ENCODE results near the gene LRRC27.

The LRRC27 gene

GRCh38 chr10:132417257-132417910 lies 85.4 kb downstream of the LRRC27 start:
- Mint-ChIP-seq H3K27me3 (ENCODE audit: low read depth) (no peaks in the 10 kb centered on the region), H3K9me3 (no peaks in the 10 kb centered on the region), H3K36me3 (ENCODE audit: low read depth) (peaks cover 6% of the 10 kb centered on the region), H3K4me1 (peaks cover 50% of the 10 kb centered on the region), H3K27ac (peak overlapping the region in 2 of 3 experiments; percentile 22 to 54), H3K4me3 (no peak overlapping the region)
- TF ChIP-seq CTCF (IDR thresholded peaks at IDR 0.05; ENCODE audit: unreplicated experiment in 3 of 3) = no peak

GRCh38 chr10:132417957-132418441 lies 86.0 kb downstream of the LRRC27 start:
- Mint-ChIP-seq H3K4me3 (peak overlapping the region in 1 of 3 experiments; percentile 48), H3K36me3 (ENCODE audit: low read depth) (peaks cover 6% of the 10 kb centered on the region), H3K9me3 (no peaks in the 10 kb centered on the region), H3K4me1 (peaks cover 51% of the 10 kb centered on the region), H3K27me3 (ENCODE audit: low read depth) (no peaks in the 10 kb centered on the region), H3K27ac (peak overlapping the region; percentile 80 to 91 (median 86))
- TF ChIP-seq CTCF (IDR thresholded peaks at IDR 0.05; ENCODE audit: unreplicated experiment in 3 of 3) = no peak

GRCh38 chr10:132418527-132419416 lies 86.8 kb downstream of the LRRC27 start:
- Mint-ChIP-seq H3K9me3 (no peaks in the 10 kb centered on the region), H3K36me3 (ENCODE audit: low read depth) (peaks cover 6% of the 10 kb centered on the region), H3K27ac (peak overlapping the region; percentile 80 to 91 (median 86)), H3K4me1 (peaks cover 58% of the 10 kb centered on the region), H3K27me3 (ENCODE audit: low read depth) (no peaks in the 10 kb centered on the region), H3K4me3 (no peak overlapping the region)
- TF ChIP-seq CTCF (IDR thresholded peaks at IDR 0.05; ENCODE audit: unreplicated experiment in 3 of 3) = no peak

GRCh38 chr10:132419538-132420468 lies 87.8 kb downstream of the LRRC27 start:
- H3K4me1 Mint-ChIP-seq = peaks cover 54% of the 10 kb centered on the region
- H3K27ac Mint-ChIP-seq = peak overlapping the region in 1 of 3 experiments; percentile 70
- H3K9me3 Mint-ChIP-seq = no peaks in the 10 kb centered on the region
- TF ChIP-seq CTCF (IDR thresholded peaks at IDR 0.05; ENCODE audit: unreplicated experiment in 3 of 3) = no peak
- H3K27me3 Mint-ChIP-seq (ENCODE audit: low read depth) = no peaks in the 10 kb centered on the region
- no peak overlapping the region for H3K4me3 Mint-ChIP-seq
- H3K36me3 Mint-ChIP-seq (ENCODE audit: low read depth) = peaks cover 6% of the 10 kb centered on the region

GRCh38 chr10:132420469-132420980 lies 88.5 kb downstream of the LRRC27 start:
- H3K9me3 Mint-ChIP-seq = no peaks in the 10 kb centered on the region
- H3K27ac Mint-ChIP-seq = peak overlapping the region in 1 of 3 experiments; percentile 70
- peaks cover under 1% of the 10 kb centered on the region for H3K36me3 Mint-ChIP-seq (ENCODE audit: low read depth)
- no peak for TF ChIP-seq CTCF (IDR thresholded peaks at IDR 0.05; ENCODE audit: unreplicated experiment in 3 of 3)
- no peak overlapping the region for H3K4me3 Mint-ChIP-seq
- H3K4me1 Mint-ChIP-seq = peaks cover 50% of the 10 kb centered on the region
- no peaks in the 10 kb centered on the region for H3K27me3 Mint-ChIP-seq (ENCODE audit: low read depth)
